Hypothalamus (tissue), 51 donors: ENCODE data around the gene RIN1.
A peak's percentile ranks its signal among the peaks of the same experiment; 100 is the strongest.
"Not testable (repeated sequence)": the region's sequence is repeated elsewhere in the genome, so short reads cannot be mapped to it uniquely, and the experiment has no call there.

Experiments
- DNase-seq, 51 donors: peaks; one replicate each; lab custom pipeline; 2025; lab: John Stamatoyannopoulos, UW

Gene RIN1, protein sequence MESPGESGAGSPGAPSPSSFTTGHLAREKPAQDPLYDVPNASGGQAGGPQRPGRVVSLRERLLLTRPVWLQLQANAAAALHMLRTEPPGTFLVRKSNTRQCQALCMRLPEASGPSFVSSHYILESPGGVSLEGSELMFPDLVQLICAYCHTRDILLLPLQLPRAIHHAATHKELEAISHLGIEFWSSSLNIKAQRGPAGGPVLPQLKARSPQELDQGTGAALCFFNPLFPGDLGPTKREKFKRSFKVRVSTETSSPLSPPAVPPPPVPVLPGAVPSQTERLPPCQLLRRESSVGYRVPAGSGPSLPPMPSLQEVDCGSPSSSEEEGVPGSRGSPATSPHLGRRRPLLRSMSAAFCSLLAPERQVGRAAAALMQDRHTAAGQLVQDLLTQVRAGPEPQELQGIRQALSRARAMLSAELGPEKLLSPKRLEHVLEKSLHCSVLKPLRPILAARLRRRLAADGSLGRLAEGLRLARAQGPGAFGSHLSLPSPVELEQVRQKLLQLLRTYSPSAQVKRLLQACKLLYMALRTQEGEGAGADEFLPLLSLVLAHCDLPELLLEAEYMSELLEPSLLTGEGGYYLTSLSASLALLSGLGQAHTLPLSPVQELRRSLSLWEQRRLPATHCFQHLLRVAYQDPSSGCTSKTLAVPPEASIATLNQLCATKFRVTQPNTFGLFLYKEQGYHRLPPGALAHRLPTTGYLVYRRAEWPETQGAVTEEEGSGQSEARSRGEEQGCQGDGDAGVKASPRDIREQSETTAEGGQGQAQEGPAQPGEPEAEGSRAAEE

DNA sequence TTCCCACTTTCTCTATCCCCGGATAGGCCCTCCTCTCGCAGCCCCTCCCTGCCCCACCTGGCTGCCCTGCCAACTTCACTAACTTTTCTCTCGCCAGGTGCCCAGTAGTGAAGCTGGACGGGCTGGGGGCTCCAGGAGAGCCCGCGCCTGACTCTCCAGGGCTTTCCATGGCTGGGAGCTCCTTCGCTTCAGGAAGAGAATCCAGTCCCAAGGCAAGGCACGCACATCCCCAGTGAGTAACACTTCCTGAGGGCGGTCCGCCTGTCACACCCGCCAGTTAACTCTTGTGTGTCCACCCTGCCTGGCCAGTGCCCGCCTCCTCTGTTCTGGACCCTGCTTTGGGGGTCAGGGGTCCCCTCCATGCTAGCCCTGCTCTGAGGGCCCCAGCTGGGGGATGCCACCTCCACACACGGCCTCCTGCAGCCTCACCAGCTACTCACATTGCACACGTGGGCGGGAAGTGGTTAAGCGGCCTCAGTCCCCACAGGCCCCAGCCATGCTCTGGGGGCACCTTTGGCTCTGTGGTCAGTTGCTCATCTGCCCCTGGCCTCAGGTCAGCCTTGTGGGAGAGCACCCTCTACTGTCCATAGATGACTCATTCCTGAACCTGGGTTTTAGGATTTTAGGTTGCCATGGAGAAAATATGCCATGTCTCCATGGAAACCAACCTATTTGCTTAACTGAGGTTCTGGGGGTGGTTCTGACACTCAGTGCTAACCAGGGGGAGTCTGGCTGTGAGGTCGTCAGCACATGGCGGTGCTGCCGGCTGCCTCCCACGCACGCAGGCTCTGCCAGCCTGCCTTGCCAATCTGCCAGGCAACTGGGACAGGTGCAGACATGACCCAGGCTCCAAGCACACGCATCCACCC lies at the start of gene RIN1:
TSS of gene RIN1 (minus strand) at position 201 of the 869 bp plus-strand sequence. CDS start at position 169, 32 bp downstream.
- DNase-seq, result peak in 25 of 51 donors; percentile 8 to 85 (median 45)

DNA sequence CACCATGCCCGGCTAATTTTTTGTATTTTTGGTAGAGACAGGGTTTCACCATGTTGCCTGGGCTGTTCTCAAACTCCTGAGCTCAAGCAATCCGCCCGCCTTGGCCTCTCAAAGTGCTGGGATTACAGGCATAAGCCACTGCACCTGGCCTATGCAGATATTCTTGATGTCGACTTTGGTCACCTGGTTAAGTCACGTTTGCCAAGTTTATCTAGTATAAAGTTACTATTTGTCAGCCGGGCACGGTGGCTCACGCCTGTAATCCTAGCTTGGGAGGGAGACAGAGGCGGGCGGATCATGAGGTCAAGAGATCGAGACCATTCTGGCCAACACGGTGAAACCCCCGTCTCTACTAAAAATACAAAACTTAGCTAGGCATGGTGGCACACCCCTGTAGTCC lies 48.1 kb upstream of the RIN1 start:
- DNase-seq, result not testable (repeated sequence)

DNA sequence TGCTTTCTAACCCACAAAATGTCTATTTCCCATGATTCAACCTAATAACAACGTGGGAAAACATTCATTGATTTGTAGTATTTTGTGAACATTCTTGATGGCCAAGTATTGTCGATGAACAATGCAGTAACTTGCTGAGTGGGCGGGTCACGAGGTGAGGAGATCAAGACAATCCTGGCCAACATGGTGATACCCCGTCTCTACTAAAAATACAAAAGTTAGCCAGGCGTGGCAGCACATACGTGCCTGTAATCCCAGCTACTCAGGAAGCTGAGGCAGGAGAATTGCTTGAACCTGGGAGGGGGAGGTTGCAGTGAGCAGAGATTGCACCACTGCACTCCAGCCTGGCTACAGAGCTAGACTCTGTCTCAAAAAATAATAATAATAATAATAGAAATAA lies 44.0 kb upstream of the RIN1 start:
- DNase-seq, result not testable (repeated sequence)

- not testable (repeated sequence) for DNase-seq
These were observed 37.6 kb upstream of the RIN1 start for GRCh38 chr11:66373690-66374287.

DNA sequence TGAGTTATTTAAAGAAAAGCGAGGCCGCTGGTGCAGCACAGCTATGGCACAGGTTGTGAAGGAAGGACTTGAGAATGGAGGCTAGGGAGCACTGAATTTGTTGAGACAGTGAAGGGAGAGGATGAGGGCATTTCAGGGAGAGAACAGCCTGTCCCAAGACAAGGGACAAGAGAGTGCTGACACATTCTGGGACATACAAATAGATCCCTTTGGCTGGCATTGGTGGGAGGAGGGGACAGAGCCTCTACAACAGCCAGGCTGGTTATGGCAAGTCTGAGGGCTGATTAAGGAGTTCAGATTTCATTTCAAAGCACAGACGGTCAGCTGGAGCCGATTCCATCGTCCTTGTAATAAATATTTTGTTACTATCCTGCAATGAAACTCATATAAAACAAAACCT lies 37.0 kb upstream of the RIN1 start:
- DNase-seq, result peak in 16 of 51 donors; percentile 14 to 66 (median 28)

DNA sequence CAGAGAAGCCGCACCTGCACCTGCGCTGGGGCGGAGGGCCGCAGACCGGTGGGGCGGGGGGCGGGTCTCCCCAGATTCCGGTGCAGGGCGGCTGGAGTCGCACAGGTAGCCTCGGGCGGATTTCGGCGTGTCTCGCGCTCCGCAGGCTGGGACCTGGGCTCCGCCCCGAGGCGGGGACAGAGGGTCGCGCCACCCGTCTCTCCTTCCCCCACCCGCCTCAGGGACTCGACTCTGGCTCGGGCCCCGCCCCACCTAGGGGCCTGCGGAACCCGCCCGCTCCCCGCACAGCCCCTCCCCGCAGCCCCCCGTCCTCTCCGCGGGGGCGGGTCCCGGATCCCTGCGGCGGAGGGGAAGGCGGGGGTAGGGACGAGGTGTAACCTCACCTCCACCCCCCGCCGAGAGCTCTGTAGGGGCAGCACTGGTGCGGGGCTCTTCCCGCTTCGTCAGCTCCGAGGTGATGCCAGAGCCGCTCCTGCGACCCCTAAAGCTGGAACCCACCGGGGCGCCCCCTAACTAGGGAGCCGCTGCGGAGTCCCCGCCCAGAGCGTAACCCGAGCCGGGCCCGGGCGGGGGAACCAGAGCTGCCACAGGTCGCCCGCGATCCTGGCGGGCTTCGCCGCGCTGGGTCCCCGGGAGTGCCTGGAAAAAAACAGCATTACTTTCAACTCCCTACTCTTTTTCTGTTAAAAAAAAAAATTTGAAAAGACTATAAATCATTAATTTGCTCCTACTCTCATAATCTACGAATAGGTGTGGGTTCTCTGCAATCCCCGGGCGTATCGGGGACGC lies 35.6 kb upstream of the RIN1 start, which contains the start of gene SLC29A2:
TSS of gene SLC29A2 (minus strand) at position 134 of the 789 bp plus-strand sequence. CDS start 169 bp downstream, outside the sequence.
- peak in 26 of 51 donors; percentile 6 to 70 (median 48) for DNase-seq

DNA sequence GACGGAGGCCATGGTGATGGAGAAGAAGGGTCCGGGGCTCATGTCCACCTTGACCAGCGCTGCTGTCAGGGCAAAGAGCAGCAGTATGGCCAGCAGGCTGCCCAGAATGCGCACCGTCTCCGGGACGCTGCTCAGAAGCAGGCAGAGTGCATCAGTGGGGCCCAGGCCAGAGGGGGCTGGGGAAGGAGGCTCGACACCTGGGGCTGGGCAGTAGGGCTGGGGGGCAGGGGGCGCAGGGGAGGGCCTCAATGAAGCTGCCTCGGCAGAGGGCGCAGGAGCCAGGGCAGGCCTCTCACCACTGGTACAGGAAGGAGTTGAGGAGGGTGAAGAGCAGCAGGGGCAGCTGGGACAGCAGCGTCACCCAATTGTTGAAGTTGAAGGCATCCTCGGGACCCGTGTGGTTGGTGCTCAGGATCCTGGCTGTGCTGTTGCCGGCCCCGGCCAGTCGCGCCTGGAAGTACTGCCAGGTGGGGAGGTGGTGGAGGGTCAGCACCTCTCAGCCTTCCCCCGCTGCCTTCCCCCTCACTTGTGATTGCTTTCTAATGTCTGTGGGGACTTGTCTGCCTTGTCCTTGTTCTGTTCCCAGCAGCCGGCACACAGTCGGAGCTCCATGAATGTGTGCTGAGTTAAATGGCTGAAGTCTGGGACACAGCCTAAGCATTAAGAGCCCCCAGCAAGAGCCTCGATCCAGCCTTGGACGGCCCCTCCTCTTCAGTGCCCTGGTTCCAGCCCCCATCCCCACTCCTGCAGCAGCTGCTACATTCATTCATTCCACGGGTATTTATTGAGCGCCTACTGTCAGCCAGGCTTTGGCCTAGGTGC lies 33.0 kb upstream of the RIN1 start:
- DNase-seq, result no peak

GRCh38 chr11:66368484-66368883 lies 32.2 kb upstream of the RIN1 start:
- no peak for DNase-seq

GRCh38 chr11:66367561-66368312 lies 31.5 kb upstream of the RIN1 start:
- no peak for DNase-seq

- no peak for DNase-seq
These were observed 30.7 kb upstream of the RIN1 start for GRCh38 chr11:66366844-66367477.

DNA sequence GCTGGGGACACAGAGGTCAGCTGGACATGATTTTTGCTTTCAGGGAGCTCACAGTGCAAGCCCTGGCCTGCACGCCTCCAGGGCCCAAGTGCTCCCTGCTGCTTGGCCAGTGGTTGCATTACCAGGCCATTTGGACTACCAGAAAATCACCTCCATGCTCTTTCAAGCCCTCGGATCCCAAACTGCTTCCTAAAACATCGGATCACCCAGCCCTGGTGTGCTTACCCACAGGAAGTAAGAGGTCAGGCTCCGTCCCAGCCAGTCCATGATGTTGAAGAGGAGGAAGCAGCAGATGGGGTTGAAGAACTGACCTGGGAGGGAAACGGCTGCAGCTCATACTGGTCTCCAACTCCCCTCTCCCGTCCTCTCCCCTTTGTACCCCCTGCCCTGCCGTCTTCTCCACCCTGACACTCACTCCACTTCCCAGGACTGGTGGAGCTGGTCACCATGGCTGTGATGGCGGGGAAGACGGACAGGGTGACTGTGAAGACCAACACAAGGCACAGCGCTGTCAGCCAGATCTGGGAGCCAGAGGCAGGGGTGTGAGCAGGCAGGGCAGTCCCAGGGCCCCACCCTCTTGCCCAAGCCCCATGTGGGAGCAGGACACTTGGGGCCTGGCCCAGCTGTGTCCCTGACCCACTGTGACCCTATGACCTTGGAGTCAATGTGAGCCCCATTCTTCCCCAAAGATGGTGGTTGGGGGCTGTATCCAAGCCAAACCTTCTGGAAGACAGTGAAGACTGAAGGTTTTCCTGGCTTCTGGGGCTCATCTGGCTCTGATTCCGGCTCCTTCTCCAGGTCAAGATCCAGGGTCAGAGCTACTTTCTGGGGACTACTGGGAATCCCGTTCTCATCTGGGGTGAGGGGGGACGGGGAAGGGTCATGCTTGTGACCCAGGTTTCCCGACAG lies 29.7 kb upstream of the RIN1 start:
- DNase-seq, result no peak

- no peak for DNase-seq
These were observed 28.9 kb upstream of the RIN1 start for GRCh38 chr11:66365166-66365565.

GRCh38 chr11:66363805-66364535 lies 27.7 kb upstream of the RIN1 start:
- peak in 4 of 51 donors; percentile 6 to 28 (median 14) for DNase-seq

DNA sequence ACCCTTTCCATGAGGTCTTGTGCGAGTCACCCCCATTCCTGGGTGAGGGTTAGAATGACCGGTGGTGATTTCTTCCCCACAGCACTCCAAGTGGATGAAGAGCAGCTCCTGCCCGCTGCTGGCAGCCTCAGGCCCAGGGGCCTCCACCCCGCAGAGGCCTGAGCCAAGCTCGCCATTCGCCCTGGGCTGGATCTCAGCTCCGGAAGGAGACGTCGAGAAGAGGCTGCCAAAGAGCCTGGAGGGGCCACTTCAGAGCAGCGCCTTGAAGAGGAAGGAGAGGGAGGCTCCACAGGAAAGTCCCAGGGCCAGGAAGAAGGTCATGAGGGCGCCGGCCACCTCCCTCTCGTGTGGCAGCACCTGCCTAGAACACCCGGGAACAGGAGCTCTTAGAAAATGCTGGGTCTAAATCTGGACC lies 27.0 kb upstream of the RIN1 start:
- DNase-seq, result no peak

DNA sequence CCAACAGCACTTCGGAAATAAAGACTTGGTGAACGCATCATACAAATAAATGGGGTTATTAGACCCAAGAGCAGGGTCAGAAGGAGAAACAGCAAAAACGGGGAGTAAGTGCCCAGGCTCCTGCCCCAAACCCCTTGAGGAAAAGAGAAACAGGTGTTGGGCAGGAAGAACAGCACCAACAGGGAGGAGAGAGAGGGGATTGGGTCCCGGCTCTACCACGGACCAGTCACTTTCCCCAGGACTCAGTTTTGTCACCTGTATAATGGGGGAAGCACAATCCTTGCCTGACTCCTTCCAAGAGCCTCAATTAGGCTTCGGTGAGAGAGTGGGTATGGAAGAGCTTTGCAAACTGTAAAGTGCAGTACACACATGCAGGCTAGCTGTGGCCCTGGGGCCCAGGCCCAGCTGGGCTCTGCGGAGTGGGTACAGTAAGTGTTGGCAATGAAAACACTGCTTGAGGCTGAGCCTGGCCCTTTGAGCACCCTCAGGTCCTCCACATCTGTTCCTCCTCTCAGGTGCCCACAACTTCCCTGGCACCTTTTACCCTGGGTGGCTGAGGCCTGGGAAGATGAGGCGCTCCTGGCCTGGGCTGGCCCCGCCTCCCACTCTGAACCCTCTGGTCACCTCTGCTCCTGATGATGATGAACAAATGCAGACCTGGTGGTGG lies 26.4 kb upstream of the RIN1 start:
- DNase-seq, result no peak
